AG04449 (cell line): ENCODE data around the gene SBK1.

Experiments used
- CTCF ChIA-PET: fragments of 350-600 bp; formaldehyde crosslinking; extraction: SDS; loops from one replicate; lab custom pipeline; 2021; ENCODE audit warnings: antibody characterized with exemption; lab: Yijun Ruan, JAX
- POLR2A ChIA-PET: fragments of 400-600, 350-600 bp; formaldehyde crosslinking; extraction: SDS; loops from one replicate; lab custom pipeline; 2020; ENCODE audit warnings: antibody characterized with exemption, inconsistent platforms; lab: Yijun Ruan, JAX
- DNase-seq: peaks from one replicate; pipeline ENCODE4 v3.0.0-alpha.2; 2010; ENCODE audit warnings: low read depth, low spot score
- H3K4me3 ChIP-seq: 2 replicates; pipeline ENCODE4 v1.5.1; 2011; ENCODE audit warnings: low read depth, mild to moderate bottlenecking, control low read depth, low read length
- CTCF ChIP-seq: IDR thresholded peaks from one replicate; pipeline ENCODE4 v1.5.1; 2011; ENCODE audit warnings: mild to moderate bottlenecking, moderate library complexity, low read length, control low read depth, inconsistent platforms; ENCODE audit not compliant: insufficient read depth; ENCODE audit errors: missing control alignments

Gene SBK1

DNA sequence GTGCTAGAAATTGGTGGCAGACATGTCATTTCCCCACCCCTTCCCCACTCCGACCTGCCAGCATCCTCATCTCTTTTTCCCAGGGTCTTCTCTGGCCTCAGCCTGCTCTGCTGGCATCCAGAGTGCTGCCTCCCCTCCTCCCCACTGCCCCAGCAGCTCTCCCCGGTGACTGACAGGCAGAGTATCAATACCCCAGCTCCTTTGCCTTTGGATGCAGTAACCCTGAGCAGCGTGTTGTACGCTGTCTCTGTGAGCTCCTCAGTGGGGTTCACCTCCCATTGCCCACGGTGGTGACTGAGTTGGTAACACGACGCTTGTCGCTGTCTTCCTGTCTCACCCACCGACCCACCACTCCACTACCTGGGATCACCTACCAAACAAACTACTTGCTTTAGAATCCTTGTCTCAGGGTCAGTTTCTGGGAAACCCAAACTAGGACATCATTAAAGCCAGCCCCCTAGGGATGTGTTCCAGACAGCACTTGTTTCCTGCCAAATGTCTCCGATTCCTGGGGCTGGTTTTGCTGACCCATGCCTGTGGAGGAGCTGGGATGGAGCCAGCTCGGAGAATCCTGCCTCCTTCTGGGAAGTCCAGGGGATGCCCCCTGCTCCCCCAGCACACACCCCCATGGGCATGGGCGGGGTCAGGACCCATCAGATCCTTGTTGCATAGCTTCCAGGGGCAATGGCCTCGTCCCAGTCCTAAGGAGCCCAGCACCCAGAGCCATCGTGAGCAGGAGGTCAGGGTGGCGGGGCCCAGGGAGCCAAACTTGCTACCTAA lies 8.3 kb upstream of the SBK1 start:
- DNase-seq = no peak
- CTCF ChIA-PET = interaction anchor here (0.6 to 1.2 kb wide), 3 partner anchors 10 to 38 kb away, joined by 3 read pairs; no protein-coding TSS in a partner anchor
- no peak overlapping the region for H3K4me3 ChIP-seq
- POLR2A ChIA-PET = no interaction called here
- no peak for TF ChIP-seq CTCF

DNA sequence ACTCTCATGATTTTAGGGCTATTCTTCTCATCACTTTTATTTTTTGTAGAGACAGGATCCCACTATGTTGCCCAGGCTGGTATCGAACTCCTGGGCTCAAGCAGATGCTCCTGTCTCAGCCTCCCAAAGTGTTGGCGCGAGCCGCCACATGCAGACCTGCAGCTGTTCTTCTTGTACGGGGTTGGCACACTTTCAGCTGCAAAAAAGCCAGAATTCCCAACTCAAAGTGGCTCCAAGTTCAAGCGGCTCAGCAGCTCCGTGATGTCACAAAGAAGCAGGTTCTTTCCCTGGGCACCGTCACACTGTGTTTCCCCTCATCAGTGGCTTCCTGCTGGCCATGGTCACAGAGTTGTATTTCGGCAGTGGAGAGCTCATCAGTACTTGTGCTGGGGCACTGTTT lies 6.7 kb upstream of the SBK1 start:
- TF ChIP-seq CTCF = no peak
- DNase-seq = no peak
- no peak overlapping the region for H3K4me3 ChIP-seq
- ChIA-PET CTCF (interaction anchor here (2.8 kb wide), 1 partner anchor 8 kb away, joined by 23 read pairs; no protein-coding TSS in a partner anchor), POLR2A (no interaction called here)

- H3K4me3 ChIP-seq = no peak overlapping the region
- ChIA-PET CTCF (interaction anchor here (0.7 to 2.8 kb wide), 3 partner anchors 9 to 30 kb away, joined by 3 to 23 read pairs (median 3); no protein-coding TSS in a partner anchor), POLR2A (no interaction called here)
- no peak for TF ChIP-seq CTCF
- DNase-seq = no peak
These were observed 4.2 kb upstream of the SBK1 start for GRCh38 chr16:28288114-28288513.

GRCh38 chr16:28289048-28289447 lies 3.3 kb upstream of the SBK1 start:
- CTCF ChIA-PET = interaction anchor here (0.9 kb wide), 1 partner anchor 11 kb away, joined by 5 read pairs; no protein-coding TSS in a partner anchor

DNA sequence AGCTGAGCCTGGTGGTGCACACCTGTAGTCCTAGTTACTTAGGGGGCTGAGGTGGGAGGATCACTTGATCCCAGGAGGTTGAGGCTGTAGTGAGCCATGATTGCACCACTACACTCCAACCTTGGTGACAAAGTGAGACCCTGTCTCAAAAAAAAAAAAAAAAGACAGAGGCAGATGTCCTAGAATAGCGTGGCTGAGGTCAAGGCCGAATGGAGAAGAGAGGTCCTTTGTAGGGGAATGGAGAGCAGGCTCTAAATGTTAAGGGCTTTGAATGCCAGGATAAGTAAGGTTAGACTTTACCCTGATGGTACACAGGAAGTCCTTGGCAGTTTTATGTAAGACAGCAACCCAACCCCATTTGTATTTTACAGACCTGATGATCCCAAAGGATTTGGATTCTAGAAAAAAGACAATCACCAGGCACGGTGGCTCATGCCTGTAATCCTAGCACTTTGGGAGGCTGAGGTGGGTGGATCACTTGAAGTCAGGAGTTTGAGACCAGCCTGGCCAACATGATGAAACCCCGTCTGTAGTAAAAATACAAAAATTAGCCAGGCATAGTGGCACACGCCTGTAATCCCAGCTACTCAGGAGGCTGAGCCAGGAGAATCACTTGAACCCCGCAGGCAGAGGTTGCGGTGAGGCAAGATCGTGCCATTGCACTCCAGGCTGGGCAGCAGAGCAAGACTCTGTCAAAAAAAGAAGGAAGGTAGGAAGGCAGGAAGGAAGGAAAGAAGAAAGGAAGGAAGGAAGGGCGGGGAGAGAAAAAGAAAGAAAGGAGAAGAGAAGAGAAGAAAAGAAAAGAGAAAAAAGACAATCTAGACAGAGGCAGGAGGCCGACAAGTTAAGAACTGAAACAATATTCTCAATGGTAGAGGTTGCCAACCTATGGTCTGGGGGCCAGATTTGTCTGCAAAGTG lies 2.1 kb upstream of the SBK1 start:
- CTCF ChIA-PET = interaction anchor here (4.7 kb wide), 1 partner anchor 13 kb away, joined by 21 read pairs; no protein-coding TSS in a partner anchor
- POLR2A ChIA-PET = no interaction called here
- no peak for DNase-seq
- TF ChIP-seq CTCF = no peak
- H3K4me3 ChIP-seq = no peak overlapping the region

More at GRCh38 chr16:28289048-28289447, 3.3 kb upstream of the SBK1 start:
- TF ChIP-seq CTCF = no peak
- H3K4me3 ChIP-seq = no peak overlapping the region
- POLR2A ChIA-PET = no interaction called here
- DNase-seq = no peak
